K562 (cell line): ENCODE measurements around the gene ATP5PD. TPM values are rescaled to one million over a fixed set of nuclear protein-coding genes. Genes with fewer than 3 reads are reported as not detected.

Source experiments
- BRD9 ChIP-seq: fragments of 450-650 bp; IDR thresholded peaks from 2 replicates; pipeline ENCODE4 v1.6.1; 2018; ENCODE audit warnings: low read depth; ENCODE audit not compliant: partially characterized antibody
- CC2D1A ChIP-seq: fragments of 450-650 bp; IDR thresholded peaks from 2 replicates; pipeline ENCODE4 v1.6.1; 2017; ENCODE audit warnings: mild to moderate bottlenecking
- CHAMP1 ChIP-seq: fragments of 450-650 bp; IDR thresholded peaks from 2 replicates; pipeline ENCODE4 v1.6.1; 2016; ENCODE audit warnings: mild to moderate bottlenecking
- CSDE1 ChIP-seq, 2 experiments: fragments of 450-650 bp; IDR thresholded peaks; 2 replicates each; pipeline ENCODE4 v1.6.1; 2016; ENCODE audit warnings: mild to moderate bottlenecking in 1 of 2
- E2F6 ChIP-seq, 2 experiments: IDR thresholded peaks; 2 replicates each; pipeline ENCODE4 v1.6.1; 2011; ENCODE audit warnings: borderline replicate concordance in 1 of 2, control low read depth in 1 of 2, low read depth in 1 of 2, low read length in 1 of 2, mild to moderate bottlenecking in 1 of 2, mixed read lengths in 1 of 2, moderate library complexity in 1 of 2; ENCODE audit not compliant: insufficient read depth in 1 of 2, insufficient read length in 1 of 2, poor library complexity in 1 of 2, severe bottlenecking in 1 of 2; ENCODE audit errors: extremely low read depth in 1 of 2
- EP300 ChIP-seq: IDR thresholded peaks from 2 replicates; pipeline ENCODE4 v1.6.1; 2012; ENCODE audit warnings: low read length, improper control_type of control experiment
- FOXA3 ChIP-seq, 2 experiments: fragments of 450-650 bp in 1 of 2; sonication (generic) in 1 of 2; formaldehyde crosslinking; IDR thresholded peaks in 1 of 2; conservative IDR thresholded peaks in 1 of 2; 2 replicates each; pipeline versions ENCODE4 v1.4.0 to v1.8.0; 2020 to 2022; ENCODE audit warnings: mild to moderate bottlenecking in 2 of 2, missing genetic modification reagents in 1 of 2
- FOXP4 ChIP-seq: sonication (generic); formaldehyde crosslinking; IDR thresholded peaks from 2 replicates; pipeline ENCODE4 v1.8.0; 2022; ENCODE audit warnings: mild to moderate bottlenecking, missing genetic modification reagents, borderline replicate concordance
- HNRNPL ChIP-seq: fragments of 200-400 bp; formaldehyde crosslinking; IDR thresholded peaks from 2 replicates; pipeline ENCODE4 v1.6.1; 2017; ENCODE audit warnings: low read depth, mild to moderate bottlenecking, low read length
- IRF1 ChIP-seq: sonication (generic); formaldehyde crosslinking; IDR thresholded peaks from 2 replicates; pipeline ENCODE4 v1.8.0; 2022; ENCODE audit warnings: missing genetic modification reagents, mild to moderate bottlenecking, borderline replicate concordance
- LEF1 ChIP-seq: fragments of 450-650 bp; IDR thresholded peaks from 2 replicates; pipeline ENCODE4 v1.6.1; 2016; ENCODE audit warnings: mild to moderate bottlenecking
- NBN ChIP-seq: fragments of 450-650 bp; IDR thresholded peaks from 2 replicates; pipeline ENCODE4 v1.6.1; 2016; ENCODE audit warnings: low read depth, mild to moderate bottlenecking
- SNAPC5 ChIP-seq: fragments of 250-450 bp; sonication (Bioruptor Pico); IDR thresholded peaks from 2 replicates; pipeline ENCODE4 v1.8.0; 2021; ENCODE audit warnings: moderate library complexity, mild to moderate bottlenecking, inconsistent platforms
- USF2 ChIP-seq: sonication (generic); formaldehyde crosslinking; IDR thresholded peaks from 2 replicates; pipeline ENCODE4 v1.5.0; 2020; ENCODE audit warnings: missing genetic modification reagents
- ZC3H8 ChIP-seq: fragments of 450-650 bp; IDR thresholded peaks from 2 replicates; pipeline ENCODE4 v1.6.1; 2017
- ZNF165 ChIP-seq: fragments of 250-450 bp; sonication (Bioruptor Pico); IDR thresholded peaks from 2 replicates; pipeline ENCODE4 v1.4.0; 2020; ENCODE audit warnings: borderline replicate concordance
- ZNF445 ChIP-seq: fragments of 250-450 bp; sonication (Bioruptor Pico); IDR thresholded peaks from 2 replicates; pipeline ENCODE4 v1.4.0; 2020; ENCODE audit warnings: low read depth, mild to moderate bottlenecking, moderate library complexity
- ZNF780A ChIP-seq: fragments of 250-450 bp; sonication (Bioruptor Pico); IDR thresholded peaks from 2 replicates; pipeline ENCODE4 v1.5.0; 2021; ENCODE audit warnings: mild to moderate bottlenecking
- polyA plus RNA-seq, 8 experiments: library from polyadenylated mRNA; depleted of rRNA in 4 of 8; stranded (reverse) in 5 of 8; unstranded in 3 of 8; fragments of >200 nt; fragmentation: Nextera tagmentation in 2 of 8; fragmentation: Illumina TruSeq in 1 of 8; extraction: Ambion mirVana in 2 of 8; extraction: Trizol in 1 of 8; gene quantifications; 2 replicates each; pipeline versions ENCODE4 v1.2.1 to v1.2.3, GENCODE V29; 2011 to 2014; ENCODE audit warnings: inconsistent platforms in 1 of 8, missing spikeins in 1 of 8
- total RNA-seq, 7 experiments: library from RNA; depleted of rRNA in 6 of 7; stranded (reverse); fragments of >200 nt in 6 of 7; fragmentation: Illumina TruSeq in 2 of 7; extraction: Trizol in 2 of 7; gene quantifications; 2 replicates each; pipeline versions ENCODE4 v1.2.1 to v1.2.3, GENCODE V29; 2011 to 2021; ENCODE audit warnings: low replicate concordance in 1 of 7

Gene ATP5PD
- total and polyA plus RNA-seq, 9 of the 15 experiments (the other 6 are each of a cell fraction or from before 2014, with no cell fraction given): 271 to 828 (median 432) TPM

GRCh38 chr17:75046407-75047289 lies at the start of gene ATP5PD, which contains the start of gene KCTD2 (continued):
- no peak for TF ChIP-seq IRF1 (CRISPR knock-in tag)
- TF ChIP-seq SNAPC5 (CRISPR knock-in tag): no peak
- TF ChIP-seq USF2 (CRISPR knock-in tag): no peak
- 0 out of 2 replicates have a peak, but pooled peaks have one; percentile 15 for TF ChIP-seq LEF1
- no peak for TF ChIP-seq FOXA3 (CRISPR knock-in tag; conservative IDR thresholded peaks at IDR 0.05 in 1 of 2, IDR thresholded peaks at IDR 0.05 in 1 of 2)
- TF ChIP-seq BRD9: no peak
- TF ChIP-seq HNRNPL: peak; percentile 62; the same call in 1 of the 2 replicates
- no peak for TF ChIP-seq CSDE1 (IDR thresholded peaks at IDR 0.05)
- TF ChIP-seq FOXP4 (CRISPR knock-in tag): peak; percentile 89; the same call in 1 of the 2 replicates
- TF ChIP-seq E2F6 (IDR thresholded peaks at IDR 0.05; ENCODE audit: borderline replicate concordance in 1 of 2, extremely low read depth in 1 of 2, insufficient read depth in 1 of 2, insufficient read length in 1 of 2, low read depth in 1 of 2, low read length in 1 of 2, poor library complexity in 1 of 2, severe bottlenecking in 1 of 2): peak in 1 of 2 experiments; percentile 24
- no peak for TF ChIP-seq CHAMP1
- no peak for TF ChIP-seq NBN
- TF ChIP-seq ZC3H8: no peak
- TF ChIP-seq ZNF445 (CRISPR knock-in tag): no peak
- no peak for TF ChIP-seq ZNF780A (CRISPR knock-in tag)
- TF ChIP-seq CC2D1A: no peak
- TF ChIP-seq EP300: peak; percentile 33
- no peak for TF ChIP-seq ZNF165 (CRISPR knock-in tag)
